CD8-positive, alpha-beta memory T cell (primary cell): ENCODE results near the gene DBH. TPM values are rescaled to one million over a fixed set of nuclear protein-coding genes. Genes with fewer than 3 reads are reported as not detected.

Experiments
- CTCF ChIA-PET: fragments of 350-600 bp; sonication (Branson Sonifier 250); formaldehyde crosslinking; loops from one replicate; lab custom pipeline; 2021; ENCODE audit warnings: antibody characterized with exemption; lab: Charles Lee
- POLR2A ChIA-PET: fragments of 350-600 bp; sonication (Branson Sonifier 250); formaldehyde crosslinking; loops from one replicate; lab custom pipeline; 2021; ENCODE audit warnings: antibody characterized with exemption; lab: Charles Lee
- DNase-seq, 5 donors: peaks; one replicate each; pipeline versions ENCODE4 v3.0.0 to v3.0.0-alpha.2; 2020 to 2022; ENCODE audit warnings: mixed read lengths in 1 of 5
- H3K27ac ChIP-seq: one replicate; pipeline ENCODE4 v1.7.0; 2013; ENCODE audit warnings: low read depth, mild to moderate bottlenecking, low read length, moderate library complexity
- H3K27me3 ChIP-seq: 2 replicates; pipeline ENCODE4 v1.7.0; 2013; ENCODE audit warnings: low read length, mild to moderate bottlenecking; ENCODE audit not compliant: insufficient read depth, poor library complexity, severe bottlenecking
- H3K36me3 ChIP-seq: 2 replicates; pipeline ENCODE4 v1.7.0; 2013; ENCODE audit warnings: mild to moderate bottlenecking, low read length, moderate library complexity; ENCODE audit not compliant: insufficient read depth
- H3K4me1 ChIP-seq: 2 replicates; pipeline ENCODE4 v1.7.0; 2013; ENCODE audit warnings: mild to moderate bottlenecking, low read length, moderate library complexity; ENCODE audit not compliant: insufficient read depth
- H3K4me3 ChIP-seq: 2 replicates; pipeline ENCODE4 v1.7.0; 2013; ENCODE audit warnings: mild to moderate bottlenecking, low read length
- H3K9me3 ChIP-seq: 2 replicates; pipeline ENCODE4 v1.7.0; 2013; ENCODE audit warnings: mild to moderate bottlenecking, low read length
- H3K27ac Mint-ChIP-seq, 8 donors: one replicate each; pipeline ENCODE4 v1.8.0; 2020 to 2021; ENCODE audit warnings: mixed read lengths in 8 of 8, mild to moderate bottlenecking in 6 of 8, inconsistent platforms in 3 of 8, moderate library complexity in 3 of 8
- H3K27me3 Mint-ChIP-seq, 2 donors: one replicate each; pipeline ENCODE4 v1.8.0; 2020 to 2021; ENCODE audit warnings: mixed read lengths in 2 of 2, mild to moderate bottlenecking in 1 of 2, moderate library complexity in 1 of 2
- H3K36me3 Mint-ChIP-seq, 3 donors: one replicate each; pipeline ENCODE4 v1.8.0; 2020 to 2021; ENCODE audit warnings: mixed read lengths in 3 of 3, inconsistent platforms in 1 of 3, mild to moderate bottlenecking in 1 of 3
- H3K4me1 Mint-ChIP-seq, 3 donors: one replicate each; pipeline ENCODE4 v1.8.0; 2020 to 2021; ENCODE audit warnings: mixed read lengths in 3 of 3, inconsistent platforms in 1 of 3, mild to moderate bottlenecking in 1 of 3
- H3K4me3 Mint-ChIP-seq, 7 donors: one replicate each; pipeline ENCODE4 v1.8.0; 2020 to 2021; ENCODE audit warnings: mixed read lengths in 7 of 7, mild to moderate bottlenecking in 6 of 7, moderate library complexity in 4 of 7, inconsistent platforms in 2 of 7
- H3K9me3 Mint-ChIP-seq, 5 donors: one replicate each; pipeline ENCODE4 v1.8.0; 2020 to 2022; ENCODE audit warnings: mixed read lengths in 5 of 5, mild to moderate bottlenecking in 3 of 5, moderate library complexity in 2 of 5, inconsistent platforms in 1 of 5
- polyA plus RNA-seq: library from polyadenylated mRNA; unstranded; fragments of 300-500 nt; fragmentation: Illumina TruSeq; gene quantifications from one replicate; pipeline ENCODE4 v1.2.3, GENCODE V29; 2021
- total RNA-seq, 2 experiments: library from RNA; stranded (reverse); gene quantifications; one replicate each; pipeline ENCODE4 v1.2.3, GENCODE V29; 2021

The DBH gene
- total and polyA plus RNA-seq, 3 experiments from 2014 or later, result not detected

- H3K9me3 Mint-ChIP-seq, result peaks cover 0 to 7% (median 5%) of the 10 kb centered on the region in 5 donors
- ChIA-PET CTCF (no interaction called here), POLR2A (no interaction called here)
- H3K4me3 Mint-ChIP-seq, result no peak overlapping the region
- no peaks in the 10 kb centered on the region for H3K4me1 ChIP-seq
- no peak overlapping the region for H3K27ac Mint-ChIP-seq
- H3K9me3 ChIP-seq, result no peaks in the 10 kb centered on the region
- H3K4me1 Mint-ChIP-seq, result no peaks in the 10 kb centered on the region
- no peak overlapping the region for H3K27ac ChIP-seq
- no peak overlapping the region for H3K4me3 ChIP-seq
- H3K36me3 Mint-ChIP-seq, result peaks cover 0 to 4% (median 0%) of the 10 kb centered on the region in 3 donors
- peaks cover 4 to 7% of the 10 kb centered on the region in 2 donors for H3K27me3 Mint-ChIP-seq
- DNase-seq, result no peak
- H3K27me3 ChIP-seq, result no peaks in the 10 kb centered on the region
- H3K36me3 ChIP-seq, result no peaks in the 10 kb centered on the region
Observed at GRCh38 chr9:133631111-133631510, 5.1 kb upstream of the DBH start.

DNA sequence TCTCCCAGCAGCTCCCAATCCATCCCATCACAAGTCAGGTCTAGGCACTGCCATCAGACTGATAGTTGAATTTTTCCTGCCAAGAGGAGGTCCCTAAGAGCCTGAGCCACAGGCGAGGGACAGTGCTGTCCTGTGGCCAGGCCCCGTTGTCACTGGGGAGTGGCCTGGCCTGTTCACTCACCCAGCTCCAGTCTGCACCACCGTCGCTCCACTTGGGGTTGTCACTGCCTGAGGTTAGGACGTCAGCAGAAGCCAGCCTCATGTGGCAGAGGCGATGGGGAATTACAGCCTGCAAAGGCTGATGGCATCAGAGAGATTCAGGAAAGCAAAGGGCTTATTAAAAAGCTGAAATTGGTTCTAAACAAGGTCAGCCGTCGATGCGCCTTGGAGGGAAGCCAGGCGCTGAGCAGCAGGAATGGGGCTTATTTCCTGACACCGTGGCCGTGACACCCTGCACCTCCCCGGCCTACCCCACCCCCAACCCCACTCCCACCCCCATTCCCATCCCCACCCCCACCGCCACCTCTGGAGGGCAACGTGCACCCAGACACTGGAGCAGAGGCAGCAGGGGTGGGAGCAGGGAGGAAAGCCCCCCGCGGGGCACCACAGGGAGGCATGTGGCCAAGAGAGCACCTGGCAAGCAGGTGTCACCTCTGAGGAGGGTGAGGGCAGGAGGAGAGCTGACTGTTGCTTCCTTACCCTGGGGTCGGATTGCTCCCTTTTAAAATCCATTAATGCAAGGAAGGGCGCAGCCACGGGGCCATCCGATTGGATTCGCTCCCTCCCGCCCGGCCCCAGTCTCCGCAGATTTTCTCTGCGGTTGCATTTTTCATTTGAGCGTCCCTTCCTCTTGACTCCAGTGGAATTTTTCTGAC is 3.1 kb upstream of the DBH start:
- Mint-ChIP-seq H3K36me3 (no peaks in the 10 kb centered on the region), H3K27me3 (peaks cover 4 to 5% of the 10 kb centered on the region in 2 donors)

GRCh38 chr9:133633681-133634080 is 2.5 kb upstream of the DBH start:
- no peak overlapping the region for H3K4me3 ChIP-seq
- no peak overlapping the region for H3K27ac ChIP-seq
- CTCF ChIA-PET, result no interaction called here
- no peaks in the 10 kb centered on the region for H3K27me3 ChIP-seq
- H3K27ac Mint-ChIP-seq, result no peak overlapping the region
- no peaks in the 10 kb centered on the region for H3K9me3 ChIP-seq
- H3K9me3 Mint-ChIP-seq, result no peaks in the 10 kb centered on the region
- H3K36me3 ChIP-seq, result no peaks in the 10 kb centered on the region
- DNase-seq, result no peak
- POLR2A ChIA-PET, result no interaction called here
- no peak overlapping the region for H3K4me3 Mint-ChIP-seq
- H3K36me3 Mint-ChIP-seq, result no peaks in the 10 kb centered on the region
- no peaks in the 10 kb centered on the region for H3K4me1 Mint-ChIP-seq
- peaks cover 4 to 5% of the 10 kb centered on the region in 2 donors for H3K27me3 Mint-ChIP-seq
- no peaks in the 10 kb centered on the region for H3K4me1 ChIP-seq

More for the DNA sequence above, 3.1 kb upstream of the DBH start:
- no peak overlapping the region for H3K27ac Mint-ChIP-seq
- no peaks in the 10 kb centered on the region for H3K4me1 Mint-ChIP-seq
- Histone ChIP-seq H3K27me3 (no peaks in the 10 kb centered on the region), H3K4me1 (no peaks in the 10 kb centered on the region), H3K36me3 (no peaks in the 10 kb centered on the region), H3K9me3 (no peaks in the 10 kb centered on the region), H3K4me3 (no peak overlapping the region), H3K27ac (no peak overlapping the region)
- POLR2A ChIA-PET, result no interaction called here
- CTCF ChIA-PET, result no interaction called here
- H3K9me3 Mint-ChIP-seq, result no peaks in the 10 kb centered on the region
- DNase-seq, result no peak
- H3K4me3 Mint-ChIP-seq, result no peak overlapping the region

DNA sequence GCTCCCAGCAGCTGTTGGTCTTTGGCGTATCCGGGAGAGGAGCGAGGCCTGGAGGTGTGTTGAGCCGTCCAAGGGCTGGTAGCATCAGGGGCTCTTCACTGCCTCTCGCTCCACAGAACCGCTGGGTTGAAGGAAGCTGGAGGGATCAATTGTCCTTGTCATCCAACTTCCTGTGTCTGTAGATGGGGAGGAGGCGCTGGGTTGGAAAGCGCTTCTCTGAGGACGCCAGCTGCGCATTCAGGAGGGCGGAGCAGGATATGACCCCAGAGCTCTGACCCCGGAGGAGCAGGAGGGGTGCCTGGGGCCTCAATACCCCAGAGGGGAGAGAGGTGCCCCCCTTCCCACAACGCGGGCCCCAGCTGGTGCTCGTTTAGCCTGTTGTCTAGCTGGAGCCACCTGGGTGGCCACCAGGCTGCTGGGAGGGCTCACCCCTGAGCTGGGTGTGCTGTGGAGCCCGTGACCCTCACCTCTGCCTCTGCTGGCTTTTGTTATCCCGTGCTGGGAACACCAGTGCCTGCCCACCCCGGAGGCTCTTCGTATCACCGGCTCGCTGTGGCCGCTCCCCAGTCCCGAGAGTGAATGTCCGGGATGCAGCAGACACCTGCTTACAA is 2.0 kb upstream of the DBH start:
- Histone ChIP-seq H3K4me1 (no peaks in the 10 kb centered on the region), H3K36me3 (no peaks in the 10 kb centered on the region), H3K27me3 (no peaks in the 10 kb centered on the region), H3K27ac (no peak overlapping the region), H3K4me3 (no peak overlapping the region), H3K9me3 (no peaks in the 10 kb centered on the region)
- ChIA-PET POLR2A (no interaction called here), CTCF (no interaction called here)
- Mint-ChIP-seq H3K27me3 (peaks cover 4 to 5% of the 10 kb centered on the region in 2 donors), H3K27ac (peak overlapping the region in 1 of 8 donors; percentile 60), H3K4me1 (no peaks in the 10 kb centered on the region), H3K9me3 (no peaks in the 10 kb centered on the region), H3K4me3 (no peak overlapping the region), H3K36me3 (no peaks in the 10 kb centered on the region)
- DNase-seq, result no peak

GRCh38 chr9:133635098-133635497 is 1.1 kb upstream of the DBH start:
- H3K36me3 Mint-ChIP-seq, result no peaks in the 10 kb centered on the region
- peaks cover 4 to 5% of the 10 kb centered on the region in 2 donors for H3K27me3 Mint-ChIP-seq
- no peak overlapping the region for H3K4me3 Mint-ChIP-seq
- ChIA-PET CTCF (no interaction called here), POLR2A (no interaction called here)
- Histone ChIP-seq H3K9me3 (no peaks in the 10 kb centered on the region), H3K27ac (no peak overlapping the region), H3K4me3 (no peak overlapping the region), H3K36me3 (no peaks in the 10 kb centered on the region), H3K4me1 (no peaks in the 10 kb centered on the region), H3K27me3 (no peaks in the 10 kb centered on the region)
- H3K9me3 Mint-ChIP-seq, result no peaks in the 10 kb centered on the region
- H3K4me1 Mint-ChIP-seq, result no peaks in the 10 kb centered on the region
- H3K27ac Mint-ChIP-seq, result no peak overlapping the region
- DNase-seq, result no peak

- H3K36me3 ChIP-seq, result no peaks in the 10 kb centered on the region
- Mint-ChIP-seq H3K36me3 (no peaks in the 10 kb centered on the region), H3K27me3 (peaks cover 4 to 8% of the 10 kb centered on the region in 2 donors), H3K4me1 (no peaks in the 10 kb centered on the region), H3K9me3 (no peaks in the 10 kb centered on the region), H3K4me3 (no peak overlapping the region), H3K27ac (peak overlapping the region in 1 of 8 donors; percentile 55)
- H3K9me3 ChIP-seq, result no peaks in the 10 kb centered on the region
- DNase-seq, result no peak
- no peaks in the 10 kb centered on the region for H3K27me3 ChIP-seq
- ChIA-PET CTCF (no interaction called here), POLR2A (no interaction called here)
- H3K4me3 ChIP-seq, result no peak overlapping the region
- no peak overlapping the region for H3K27ac ChIP-seq
- H3K4me1 ChIP-seq, result no peaks in the 10 kb centered on the region
Observed at GRCh38 chr9:133636902-133637301, 739 bp downstream of the DBH start.

DNA sequence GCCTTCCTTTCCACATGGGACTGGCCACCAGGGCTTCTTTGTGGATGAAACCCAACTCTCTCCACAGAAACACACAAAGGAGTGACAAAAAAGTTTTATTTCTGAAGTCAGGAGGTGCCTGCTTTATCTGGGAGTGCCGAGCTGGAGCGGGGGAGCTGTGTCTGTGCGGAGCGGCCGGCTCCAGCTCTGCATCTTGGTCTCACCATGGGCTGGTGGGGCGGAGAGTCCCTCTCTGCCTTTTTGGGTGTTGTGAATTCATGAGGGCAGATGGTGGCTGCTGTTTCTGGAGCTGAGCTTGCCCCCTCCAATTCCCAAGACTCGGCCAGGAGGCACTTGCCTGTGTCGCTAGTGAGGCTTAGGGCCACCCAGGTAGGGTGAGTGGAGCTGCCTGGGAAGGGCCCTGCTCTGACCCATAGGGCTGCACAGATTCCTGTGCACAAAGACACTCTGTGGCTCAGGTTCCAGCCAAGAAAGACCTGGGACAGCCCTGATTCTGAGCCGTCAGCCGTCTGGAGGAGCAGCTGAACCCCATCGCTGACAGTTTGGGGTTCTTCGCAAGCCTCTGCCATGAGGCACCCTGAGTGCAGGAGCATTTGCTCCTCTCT is 1.4 kb downstream of the DBH start:
- Histone ChIP-seq H3K27me3 (no peaks in the 10 kb centered on the region), H3K4me3 (no peak overlapping the region), H3K27ac (no peak overlapping the region), H3K9me3 (no peaks in the 10 kb centered on the region), H3K4me1 (no peaks in the 10 kb centered on the region), H3K36me3 (no peaks in the 10 kb centered on the region)
- H3K36me3 Mint-ChIP-seq, result no peaks in the 10 kb centered on the region
- no peak overlapping the region for H3K4me3 Mint-ChIP-seq
- H3K9me3 Mint-ChIP-seq, result no peaks in the 10 kb centered on the region
- peaks cover 4 to 8% of the 10 kb centered on the region in 2 donors for H3K27me3 Mint-ChIP-seq
- no peaks in the 10 kb centered on the region for H3K4me1 Mint-ChIP-seq
- CTCF ChIA-PET, result no interaction called here
- H3K27ac Mint-ChIP-seq, result no peak overlapping the region
- POLR2A ChIA-PET, result no interaction called here
- DNase-seq, result no peak

- H3K4me1 ChIP-seq, result no peaks in the 10 kb centered on the region
- peaks cover 4 to 8% of the 10 kb centered on the region in 2 donors for H3K27me3 Mint-ChIP-seq
- H3K9me3 Mint-ChIP-seq, result no peaks in the 10 kb centered on the region
- no peak overlapping the region for H3K27ac Mint-ChIP-seq
- ChIA-PET CTCF (no interaction called here), POLR2A (no interaction called here)
- H3K27me3 ChIP-seq, result no peaks in the 10 kb centered on the region
- no peaks in the 10 kb centered on the region for H3K4me1 Mint-ChIP-seq
- H3K36me3 Mint-ChIP-seq, result no peaks in the 10 kb centered on the region
- H3K27ac ChIP-seq, result no peak overlapping the region
- no peak for DNase-seq
- no peak overlapping the region for H3K4me3 Mint-ChIP-seq
- no peaks in the 10 kb centered on the region for H3K9me3 ChIP-seq
- no peaks in the 10 kb centered on the region for H3K36me3 ChIP-seq
- no peak overlapping the region for H3K4me3 ChIP-seq
Observed at GRCh38 chr9:133638076-133638475, 1.9 kb downstream of the DBH start.
